Keratinocyte (primary cell): ENCODE data around the gene CHN2.

Source experiments
- EZH2 ChIP-seq: IDR thresholded peaks from one replicate; pipeline ENCODE4 v1.6.1; 2012; ENCODE audit warnings: inconsistent platforms, mild to moderate bottlenecking, low read length, moderate library complexity
- TF ChIP-seq, protein P1 (sequence below), 3 experiments: IDR thresholded peaks in 1 of 3; conservative IDR thresholded peaks in 1 of 3; optimal IDR thresholded peaks in 1 of 3; 2 replicates in 2 of 3; 3 replicates in 1 of 3; pipeline versions ENCODE3 to v1.5.1; 2011; ENCODE audit warnings: low read length in 3 of 3, mild to moderate bottlenecking in 3 of 3, moderate library complexity in 2 of 3, control low read depth in 1 of 3, inconsistent platforms in 1 of 3; ENCODE audit not compliant: insufficient read depth in 2 of 3; ENCODE audit errors: extremely low read depth in 1 of 3

GRCh38 chr7:29190349-29191045 lies 4.1 kb upstream of the CHN2 start:
- TF ChIP-seq, protein P1, sequence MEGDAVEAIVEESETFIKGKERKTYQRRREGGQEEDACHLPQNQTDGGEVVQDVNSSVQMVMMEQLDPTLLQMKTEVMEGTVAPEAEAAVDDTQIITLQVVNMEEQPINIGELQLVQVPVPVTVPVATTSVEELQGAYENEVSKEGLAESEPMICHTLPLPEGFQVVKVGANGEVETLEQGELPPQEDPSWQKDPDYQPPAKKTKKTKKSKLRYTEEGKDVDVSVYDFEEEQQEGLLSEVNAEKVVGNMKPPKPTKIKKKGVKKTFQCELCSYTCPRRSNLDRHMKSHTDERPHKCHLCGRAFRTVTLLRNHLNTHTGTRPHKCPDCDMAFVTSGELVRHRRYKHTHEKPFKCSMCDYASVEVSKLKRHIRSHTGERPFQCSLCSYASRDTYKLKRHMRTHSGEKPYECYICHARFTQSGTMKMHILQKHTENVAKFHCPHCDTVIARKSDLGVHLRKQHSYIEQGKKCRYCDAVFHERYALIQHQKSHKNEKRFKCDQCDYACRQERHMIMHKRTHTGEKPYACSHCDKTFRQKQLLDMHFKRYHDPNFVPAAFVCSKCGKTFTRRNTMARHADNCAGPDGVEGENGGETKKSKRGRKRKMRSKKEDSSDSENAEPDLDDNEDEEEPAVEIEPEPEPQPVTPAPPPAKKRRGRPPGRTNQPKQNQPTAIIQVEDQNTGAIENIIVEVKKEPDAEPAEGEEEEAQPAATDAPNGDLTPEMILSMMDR (optimal IDR thresholded peaks at IDR 0.05 in 1 of 3, IDR thresholded peaks at IDR 0.05 in 1 of 3, conservative IDR thresholded peaks at IDR 0.05 in 1 of 3; ENCODE audit: extremely low read depth in 1 of 3, insufficient read depth in 2 of 3, low read length in 3 of 3) = no peak
- no peak for TF ChIP-seq EZH2
